ENCODE measurements around the gene LYPD3. TPM values are rescaled to one million over a fixed set of nuclear protein-coding genes. Genes with fewer than 3 reads are reported as not detected.
A peak's percentile ranks its signal among the peaks of the same experiment; 100 is the strongest.

LYPD3 gene
- total RNA-seq, 1 experiment from 2014 or later = 0.46 TPM

DNA sequence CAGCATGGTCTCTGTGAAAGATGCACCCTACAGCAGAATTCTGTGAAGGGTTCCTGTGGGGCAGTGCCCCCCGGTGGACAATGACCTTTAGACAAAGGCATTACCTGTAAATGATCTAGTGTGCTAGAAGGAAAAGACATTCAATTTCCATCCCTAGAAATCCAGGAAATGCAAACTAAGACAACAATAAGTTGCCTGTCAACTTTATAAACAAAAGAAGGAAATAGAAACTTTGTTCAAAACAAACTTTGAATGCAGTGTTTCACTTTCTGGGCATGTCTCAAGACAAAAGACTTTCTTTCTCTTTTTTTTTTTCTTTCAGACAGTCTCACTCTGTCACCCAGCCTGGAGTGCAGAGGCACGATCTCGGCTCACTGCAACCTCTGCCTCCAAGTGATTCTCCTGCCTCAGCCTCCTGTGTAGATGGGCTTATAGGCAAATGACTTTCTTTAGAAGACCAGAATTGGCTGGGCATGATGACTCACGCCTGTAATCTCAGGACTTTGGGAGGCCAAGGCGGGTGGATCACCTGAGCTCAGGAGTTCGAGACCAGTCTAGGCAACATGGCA is 35.2 kb downstream of the LYPD3 start:
- intact Hi-C loops (cut with micrococcal nuclease; ENCODE audit: unreplicated experiment) = no loop called here

GRCh38 chr19:43429395-43429794 is 36.0 kb downstream of the LYPD3 start:
- H3K27me3 ChIP-seq (ENCODE audit: control insufficient read depth, insufficient read depth, low read length) = no peaks in the 10 kb centered on the region
- ChIA-PET CTCF (no interaction called here), POLR2A (no interaction called here)
- no peak for DNase-seq (ENCODE audit: low read depth, low spot score)
- H3K4me1 ChIP-seq (ENCODE audit: control insufficient read depth, insufficient read depth, low read length) = no peaks in the 10 kb centered on the region
- no peak for TF ChIP-seq SIN3A (IDR thresholded peaks at IDR 0.05; ENCODE audit: borderline replicate concordance, insufficient read depth, low read depth, low read length)
- TF ChIP-seq, protein P1, sequence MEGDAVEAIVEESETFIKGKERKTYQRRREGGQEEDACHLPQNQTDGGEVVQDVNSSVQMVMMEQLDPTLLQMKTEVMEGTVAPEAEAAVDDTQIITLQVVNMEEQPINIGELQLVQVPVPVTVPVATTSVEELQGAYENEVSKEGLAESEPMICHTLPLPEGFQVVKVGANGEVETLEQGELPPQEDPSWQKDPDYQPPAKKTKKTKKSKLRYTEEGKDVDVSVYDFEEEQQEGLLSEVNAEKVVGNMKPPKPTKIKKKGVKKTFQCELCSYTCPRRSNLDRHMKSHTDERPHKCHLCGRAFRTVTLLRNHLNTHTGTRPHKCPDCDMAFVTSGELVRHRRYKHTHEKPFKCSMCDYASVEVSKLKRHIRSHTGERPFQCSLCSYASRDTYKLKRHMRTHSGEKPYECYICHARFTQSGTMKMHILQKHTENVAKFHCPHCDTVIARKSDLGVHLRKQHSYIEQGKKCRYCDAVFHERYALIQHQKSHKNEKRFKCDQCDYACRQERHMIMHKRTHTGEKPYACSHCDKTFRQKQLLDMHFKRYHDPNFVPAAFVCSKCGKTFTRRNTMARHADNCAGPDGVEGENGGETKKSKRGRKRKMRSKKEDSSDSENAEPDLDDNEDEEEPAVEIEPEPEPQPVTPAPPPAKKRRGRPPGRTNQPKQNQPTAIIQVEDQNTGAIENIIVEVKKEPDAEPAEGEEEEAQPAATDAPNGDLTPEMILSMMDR (IDR thresholded peaks at IDR 0.05) = no peak
- no peak for TF ChIP-seq POLR2AphosphoS5 (IDR thresholded peaks at IDR 0.05; ENCODE audit: low read depth, low read length)
- TF ChIP-seq TCF7L2 (IDR thresholded peaks at IDR 0.05; ENCODE audit: low read depth, low read length) = no peak
- TF ChIP-seq, protein P2, sequence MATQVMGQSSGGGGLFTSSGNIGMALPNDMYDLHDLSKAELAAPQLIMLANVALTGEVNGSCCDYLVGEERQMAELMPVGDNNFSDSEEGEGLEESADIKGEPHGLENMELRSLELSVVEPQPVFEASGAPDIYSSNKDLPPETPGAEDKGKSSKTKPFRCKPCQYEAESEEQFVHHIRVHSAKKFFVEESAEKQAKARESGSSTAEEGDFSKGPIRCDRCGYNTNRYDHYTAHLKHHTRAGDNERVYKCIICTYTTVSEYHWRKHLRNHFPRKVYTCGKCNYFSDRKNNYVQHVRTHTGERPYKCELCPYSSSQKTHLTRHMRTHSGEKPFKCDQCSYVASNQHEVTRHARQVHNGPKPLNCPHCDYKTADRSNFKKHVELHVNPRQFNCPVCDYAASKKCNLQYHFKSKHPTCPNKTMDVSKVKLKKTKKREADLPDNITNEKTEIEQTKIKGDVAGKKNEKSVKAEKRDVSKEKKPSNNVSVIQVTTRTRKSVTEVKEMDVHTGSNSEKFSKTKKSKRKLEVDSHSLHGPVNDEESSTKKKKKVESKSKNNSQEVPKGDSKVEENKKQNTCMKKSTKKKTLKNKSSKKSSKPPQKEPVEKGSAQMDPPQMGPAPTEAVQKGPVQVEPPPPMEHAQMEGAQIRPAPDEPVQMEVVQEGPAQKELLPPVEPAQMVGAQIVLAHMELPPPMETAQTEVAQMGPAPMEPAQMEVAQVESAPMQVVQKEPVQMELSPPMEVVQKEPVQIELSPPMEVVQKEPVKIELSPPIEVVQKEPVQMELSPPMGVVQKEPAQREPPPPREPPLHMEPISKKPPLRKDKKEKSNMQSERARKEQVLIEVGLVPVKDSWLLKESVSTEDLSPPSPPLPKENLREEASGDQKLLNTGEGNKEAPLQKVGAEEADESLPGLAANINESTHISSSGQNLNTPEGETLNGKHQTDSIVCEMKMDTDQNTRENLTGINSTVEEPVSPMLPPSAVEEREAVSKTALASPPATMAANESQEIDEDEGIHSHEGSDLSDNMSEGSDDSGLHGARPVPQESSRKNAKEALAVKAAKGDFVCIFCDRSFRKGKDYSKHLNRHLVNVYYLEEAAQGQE (IDR thresholded peaks at IDR 0.05; ENCODE audit: insufficient read depth in 1 of 2, low read depth in 2 of 2, low read length in 1 of 2) = no peak
- ATAC-seq = no peak
- no peak overlapping the region for H3K27ac ChIP-seq (ENCODE audit: low read length)
- no peak overlapping the region for H3K4me3 ChIP-seq (ENCODE audit: low read depth in 2 of 2, low read length in 2 of 2)
- H3K36me3 ChIP-seq (ENCODE audit: control insufficient read depth, insufficient read depth, low read length) = no peaks in the 10 kb centered on the region
- in situ Hi-C loops (cut with HindIII; ENCODE audit: low pct_unique_long_range_greater_than_20kb, low sequenced_read_pairs) = no loop called here
- no TSS peak for BruUV-seq (replicated peaks)
- intact Hi-C loops (cut with micrococcal nuclease; ENCODE audit: unreplicated experiment) = no loop called here
- H3K9me3 ChIP-seq (ENCODE audit: control insufficient read depth, insufficient read depth, low read depth, low read length) = no peaks in the 10 kb centered on the region

More for the DNA sequence above, 35.2 kb downstream of the LYPD3 start:
- no peak overlapping the region for H3K27ac ChIP-seq (ENCODE audit: low read length)
- DNase-seq (ENCODE audit: low read depth, low spot score) (no peak), ATAC-seq (no peak)
- TF ChIP-seq, protein P2 (IDR thresholded peaks at IDR 0.05; ENCODE audit: insufficient read depth in 1 of 2, low read depth in 2 of 2, low read length in 1 of 2) = no peak
- no peak for TF ChIP-seq SIN3A (IDR thresholded peaks at IDR 0.05; ENCODE audit: borderline replicate concordance, insufficient read depth, low read depth, low read length)
- TF ChIP-seq TCF7L2 (IDR thresholded peaks at IDR 0.05; ENCODE audit: low read depth, low read length) = no peak
- TF ChIP-seq POLR2AphosphoS5 (IDR thresholded peaks at IDR 0.05; ENCODE audit: low read depth, low read length) = no peak
- TF ChIP-seq, protein P1 (IDR thresholded peaks at IDR 0.05) = peak; percentile 10; the same call in 1 of the 2 replicates
- no peak overlapping the region for H3K4me3 ChIP-seq (ENCODE audit: low read depth in 2 of 2, low read length in 2 of 2)
- no peaks in the 10 kb centered on the region for H3K36me3 ChIP-seq (ENCODE audit: control insufficient read depth, insufficient read depth, low read length)
- no peaks in the 10 kb centered on the region for H3K9me3 ChIP-seq (ENCODE audit: control insufficient read depth, insufficient read depth, low read depth, low read length)
- ChIA-PET POLR2A (no interaction called here), CTCF (interaction anchor here (0.7 kb wide), 1 partner anchor 34 kb away, joined by 3 read pairs; no protein-coding TSS in a partner anchor)
- H3K4me1 ChIP-seq (ENCODE audit: control insufficient read depth, insufficient read depth, low read length) = no peaks in the 10 kb centered on the region
- in situ Hi-C loops (cut with HindIII; ENCODE audit: low pct_unique_long_range_greater_than_20kb, low sequenced_read_pairs) = no loop called here
- BruUV-seq (replicated peaks) = no TSS peak
- H3K27me3 ChIP-seq (ENCODE audit: control insufficient read depth, insufficient read depth, low read length) = no peaks in the 10 kb centered on the region

Measured in Panc1 (cell line).